ENCODE results near the gene TBC1D19. TPM values are rescaled to one million over a fixed set of nuclear protein-coding genes. Genes with fewer than 3 reads are reported as not detected.
A peak's percentile ranks its signal among the peaks of the same experiment; 100 is the strongest.
"Not testable (repeated sequence)": the region's sequence is repeated elsewhere in the genome, so short reads cannot be mapped to it uniquely, and the experiment has no call there.

TBC1D19 gene
- total RNA-seq, 1 donor from 2014 or later, result 9.7 TPM

DNA sequence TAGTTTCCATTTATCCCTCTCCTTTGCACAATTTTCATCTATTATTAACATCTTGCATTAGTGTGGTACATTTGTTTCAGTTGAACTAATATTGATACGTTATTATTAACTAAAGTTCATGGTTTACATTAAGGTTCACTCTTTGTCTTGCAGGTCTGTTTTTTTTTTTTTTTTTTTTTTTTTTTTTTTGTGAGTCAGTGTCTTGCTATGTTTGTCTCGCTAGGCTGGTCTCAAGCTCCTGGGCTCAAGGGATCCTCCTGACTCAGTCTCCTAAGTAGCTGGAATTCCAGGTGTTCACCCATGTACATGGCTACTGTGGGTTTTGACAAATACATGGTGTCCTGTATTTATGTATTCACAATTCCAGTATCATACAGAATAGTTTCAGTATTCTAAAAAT is 6.8 kb downstream of the TBC1D19 start:
- TF ChIP-seq, protein P1, sequence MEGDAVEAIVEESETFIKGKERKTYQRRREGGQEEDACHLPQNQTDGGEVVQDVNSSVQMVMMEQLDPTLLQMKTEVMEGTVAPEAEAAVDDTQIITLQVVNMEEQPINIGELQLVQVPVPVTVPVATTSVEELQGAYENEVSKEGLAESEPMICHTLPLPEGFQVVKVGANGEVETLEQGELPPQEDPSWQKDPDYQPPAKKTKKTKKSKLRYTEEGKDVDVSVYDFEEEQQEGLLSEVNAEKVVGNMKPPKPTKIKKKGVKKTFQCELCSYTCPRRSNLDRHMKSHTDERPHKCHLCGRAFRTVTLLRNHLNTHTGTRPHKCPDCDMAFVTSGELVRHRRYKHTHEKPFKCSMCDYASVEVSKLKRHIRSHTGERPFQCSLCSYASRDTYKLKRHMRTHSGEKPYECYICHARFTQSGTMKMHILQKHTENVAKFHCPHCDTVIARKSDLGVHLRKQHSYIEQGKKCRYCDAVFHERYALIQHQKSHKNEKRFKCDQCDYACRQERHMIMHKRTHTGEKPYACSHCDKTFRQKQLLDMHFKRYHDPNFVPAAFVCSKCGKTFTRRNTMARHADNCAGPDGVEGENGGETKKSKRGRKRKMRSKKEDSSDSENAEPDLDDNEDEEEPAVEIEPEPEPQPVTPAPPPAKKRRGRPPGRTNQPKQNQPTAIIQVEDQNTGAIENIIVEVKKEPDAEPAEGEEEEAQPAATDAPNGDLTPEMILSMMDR (IDR thresholded peaks at IDR 0.05; ENCODE audit: insufficient read depth, low read length, severe bottlenecking), result no peak
- peak; percentile 88 for DNase-seq (ENCODE audit: low read depth)
- FAIRE-seq, result no peak
- Histone ChIP-seq H3K4me3 (ENCODE audit: low read depth, low read length) (no peak overlapping the region), H3K36me3 (ENCODE audit: control insufficient read depth, insufficient read depth, low read length) (no peaks in the 10 kb centered on the region), H3K27me3 (ENCODE audit: control insufficient read depth, insufficient read depth, low read length) (no peaks in the 10 kb centered on the region)

DNA sequence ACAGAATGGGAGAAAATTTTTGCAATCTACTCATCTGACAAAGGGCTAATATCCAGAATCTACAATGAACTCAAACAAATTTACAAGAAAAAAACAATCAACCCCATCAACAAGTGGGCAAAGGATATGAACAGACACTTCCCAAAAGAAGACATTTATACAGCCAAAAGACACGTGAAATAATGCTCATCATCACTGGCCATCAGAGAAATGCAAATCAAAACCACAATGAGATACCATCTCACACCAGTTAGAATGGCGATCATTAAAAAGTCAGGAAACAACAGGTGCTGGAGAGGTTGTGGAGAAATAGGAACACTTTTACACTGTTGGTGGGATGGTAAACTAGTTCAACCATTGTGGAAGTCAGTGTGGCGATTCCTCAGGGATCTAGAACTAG is 9.7 kb downstream of the TBC1D19 start:
- not testable (repeated sequence) for H3K4me3 ChIP-seq (ENCODE audit: low read depth, low read length); FAIRE-seq; H3K36me3 ChIP-seq (ENCODE audit: control insufficient read depth, insufficient read depth, low read length); H3K27me3 ChIP-seq (ENCODE audit: control insufficient read depth, insufficient read depth, low read length); DNase-seq (ENCODE audit: low read depth)

DNA sequence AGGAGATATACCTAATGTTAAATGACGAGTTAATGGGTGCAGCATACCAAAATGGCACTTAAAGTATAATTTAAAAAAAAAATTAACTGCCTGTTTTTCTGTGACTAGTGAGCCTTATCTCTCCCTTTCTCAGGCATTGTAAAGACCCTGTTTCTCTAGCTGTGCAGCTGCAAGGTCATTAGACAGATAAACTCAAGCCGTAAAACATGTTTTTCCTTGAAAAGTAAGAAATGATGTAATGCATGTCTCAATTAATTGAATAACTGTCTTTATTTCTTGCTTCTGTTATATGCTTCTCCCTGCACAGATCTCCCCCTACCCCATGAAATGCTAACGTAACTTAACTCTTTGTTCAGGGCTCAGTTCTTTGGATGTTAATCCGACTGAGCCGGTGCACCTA is 10.5 kb downstream of the TBC1D19 start:
- Histone ChIP-seq H3K27me3 (ENCODE audit: control insufficient read depth, insufficient read depth, low read length) (no peaks in the 10 kb centered on the region), H3K36me3 (ENCODE audit: control insufficient read depth, insufficient read depth, low read length) (no peaks in the 10 kb centered on the region), H3K4me3 (ENCODE audit: low read depth, low read length) (no peak overlapping the region)
- TF ChIP-seq, protein P1 (IDR thresholded peaks at IDR 0.05; ENCODE audit: insufficient read depth, low read length, severe bottlenecking), result no peak
- FAIRE-seq (no peak), DNase-seq (ENCODE audit: low read depth) (no peak)

DNA sequence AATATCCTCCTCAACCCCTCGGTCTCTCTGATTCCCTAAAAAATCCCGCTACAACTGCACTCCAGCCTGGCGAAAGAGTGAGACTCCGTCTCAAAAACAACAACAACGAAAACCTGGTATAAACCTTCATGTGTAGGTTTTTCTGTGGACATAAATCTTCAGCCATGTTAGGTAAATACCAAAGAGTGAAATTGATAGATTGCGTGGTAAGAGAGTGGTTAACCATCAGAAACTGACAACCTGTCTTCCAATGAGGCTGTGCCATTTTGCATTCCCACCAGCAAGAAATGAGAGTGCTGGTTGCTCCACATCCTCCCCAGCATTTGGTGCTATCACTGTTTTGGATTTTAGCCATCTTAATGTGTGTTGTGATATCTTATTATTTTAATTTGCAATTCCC is 10.9 kb downstream of the TBC1D19 start:
- Histone ChIP-seq H3K4me3 (ENCODE audit: low read depth, low read length) (no peak overlapping the region), H3K27me3 (ENCODE audit: control insufficient read depth, insufficient read depth, low read length) (no peaks in the 10 kb centered on the region), H3K36me3 (ENCODE audit: control insufficient read depth, insufficient read depth, low read length) (no peaks in the 10 kb centered on the region)
- FAIRE-seq (no peak), DNase-seq (ENCODE audit: low read depth) (no peak)
- TF ChIP-seq, protein P1 (IDR thresholded peaks at IDR 0.05; ENCODE audit: insufficient read depth, low read length, severe bottlenecking), result no peak

GRCh38 chr4:26596843-26597242 is 13.0 kb downstream of the TBC1D19 start:
- FAIRE-seq, result no peak

DNA sequence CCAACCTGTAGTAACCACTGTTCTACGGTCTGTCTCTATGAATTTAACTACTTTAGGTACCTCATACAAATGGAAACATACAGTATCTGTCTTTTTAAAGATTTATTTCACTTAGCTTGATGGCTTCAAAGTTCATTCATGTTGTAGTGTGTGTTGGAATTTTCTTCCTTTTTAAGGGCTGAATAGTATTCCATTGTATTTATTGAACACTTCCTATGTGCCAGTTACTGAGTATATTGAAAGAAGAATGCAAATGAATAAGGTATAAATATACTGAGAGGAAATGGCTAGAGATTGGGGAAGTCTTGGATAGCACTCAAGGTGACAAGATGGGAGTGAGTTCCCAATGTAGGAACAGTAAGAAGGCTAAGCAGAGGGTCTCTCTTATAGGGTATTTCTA is 17.3 kb downstream of the TBC1D19 start:
- no peak for DNase-seq (ENCODE audit: low read depth)
- TF ChIP-seq, protein P1 (IDR thresholded peaks at IDR 0.05; ENCODE audit: insufficient read depth, low read length, severe bottlenecking), result no peak
- no peak for FAIRE-seq

More at GRCh38 chr4:26596843-26597242, 13.0 kb downstream of the TBC1D19 start:
- DNase-seq (ENCODE audit: low read depth), result no peak
- TF ChIP-seq, protein P1 (IDR thresholded peaks at IDR 0.05; ENCODE audit: insufficient read depth, low read length, severe bottlenecking), result no peak
- Histone ChIP-seq H3K4me3 (ENCODE audit: low read depth, low read length) (no peak overlapping the region), H3K36me3 (ENCODE audit: control insufficient read depth, insufficient read depth, low read length) (no peaks in the 10 kb centered on the region), H3K27me3 (ENCODE audit: control insufficient read depth, insufficient read depth, low read length) (no peaks in the 10 kb centered on the region)

More for the DNA sequence above, 17.3 kb downstream of the TBC1D19 start:
- no peak overlapping the region for H3K4me3 ChIP-seq (ENCODE audit: low read depth, low read length)
- no peaks in the 10 kb centered on the region for H3K27me3 ChIP-seq (ENCODE audit: control insufficient read depth, insufficient read depth, low read length)
- no peaks in the 10 kb centered on the region for H3K36me3 ChIP-seq (ENCODE audit: control insufficient read depth, insufficient read depth, low read length)

Measured in bronchial epithelial cell (primary cell).